HepG2 (cell line): ENCODE measurements around the gene TBCD. TPM values are rescaled to one million over a fixed set of nuclear protein-coding genes. Genes with fewer than 3 reads are reported as not detected.

ENCODE experiments used
- CHD2 ChIP-seq: IDR thresholded peaks from 2 replicates; pipeline ENCODE4 v1.6.1; 2011; ENCODE audit warnings: low read depth, low read length, improper control_type of control experiment
- ELF1 ChIP-seq: sonication (generic); formaldehyde crosslinking; IDR thresholded peaks from 2 replicates; pipeline ENCODE4 v1.4.0; 2020; ENCODE audit warnings: missing genetic modification reagents
- MIXL1 ChIP-seq: IDR thresholded peaks from 2 replicates; pipeline ENCODE4 v1.6.1; 2016
- NCOR1 ChIP-seq: fragments of 200-600 bp; sonication (generic); IDR thresholded peaks from 2 replicates; pipeline ENCODE4 v1.7.0; 2017; ENCODE audit warnings: antibody characterized with exemption, low read length, borderline replicate concordance
- NFYC ChIP-seq: IDR thresholded peaks from 2 replicates; pipeline ENCODE4 v1.6.1; 2016; ENCODE audit warnings: missing genetic modification reagents, missing compliant biosample characterization
- PCBP1 ChIP-seq: fragments of 200-400 bp; formaldehyde crosslinking; IDR thresholded peaks from 2 replicates; pipeline ENCODE4 v1.6.1; 2017; ENCODE audit warnings: mild to moderate bottlenecking, low read depth, low read length, borderline replicate concordance
- PHF20 ChIP-seq: sonication (generic); formaldehyde crosslinking; IDR thresholded peaks from 2 replicates; pipeline ENCODE4 v1.5.0; 2020; ENCODE audit warnings: mild to moderate bottlenecking, missing genetic modification reagents
- SIX1 ChIP-seq: sonication (generic); formaldehyde crosslinking; IDR thresholded peaks from 2 replicates; pipeline ENCODE4 v1.4.0; 2020; ENCODE audit warnings: missing genetic modification reagents, borderline replicate concordance
- XRCC5 ChIP-seq: fragments of 200-400 bp; formaldehyde crosslinking; optimal IDR thresholded peaks from 2 replicates; pipeline ENCODE3; 2017; ENCODE audit warnings: mild to moderate bottlenecking, low read length
- ZFP90 ChIP-seq: sonication (generic); formaldehyde crosslinking; IDR thresholded peaks from 2 replicates; pipeline ENCODE4 v1.8.0; 2022; ENCODE audit warnings: missing genetic modification reagents, mild to moderate bottlenecking, inconsistent platforms, borderline replicate concordance
- ZNF18 ChIP-seq: sonication (generic); formaldehyde crosslinking; IDR thresholded peaks from 2 replicates; pipeline ENCODE4 v1.8.0; 2022; ENCODE audit warnings: mild to moderate bottlenecking, missing genetic modification reagents; ENCODE audit not compliant: insufficient replicate concordance
- ZNF501 ChIP-seq: sonication (generic); formaldehyde crosslinking; IDR thresholded peaks from 2 replicates; pipeline ENCODE4 v1.5.1; 2020; ENCODE audit warnings: mild to moderate bottlenecking, moderate library complexity, missing genetic modification reagents
- ZNF530 ChIP-seq: sonication (generic); formaldehyde crosslinking; IDR thresholded peaks from 2 replicates; pipeline ENCODE4 v1.5.0; 2020; ENCODE audit warnings: low read depth, mild to moderate bottlenecking, missing genetic modification reagents
- ZNF570 ChIP-seq: sonication (generic); formaldehyde crosslinking; IDR thresholded peaks from 2 replicates; pipeline ENCODE4 v1.4.0; 2020; ENCODE audit warnings: mild to moderate bottlenecking, missing genetic modification reagents, borderline replicate concordance
- ZNF772 ChIP-seq: sonication (generic); formaldehyde crosslinking; IDR thresholded peaks from 2 replicates; pipeline ENCODE4 v1.5.0; 2020; ENCODE audit warnings: mild to moderate bottlenecking, missing genetic modification reagents
- ZNF775 ChIP-seq: sonication (generic); formaldehyde crosslinking; IDR thresholded peaks from 2 replicates; pipeline ENCODE4 v1.4.0; 2020; ENCODE audit warnings: missing genetic modification reagents, mild to moderate bottlenecking, moderate library complexity, borderline replicate concordance
- ZSCAN22 ChIP-seq: sonication (generic); formaldehyde crosslinking; IDR thresholded peaks from 2 replicates; pipeline ENCODE4 v1.4.0; 2020; ENCODE audit warnings: mild to moderate bottlenecking, missing genetic modification reagents
- polyA plus RNA-seq, 8 experiments: library from polyadenylated mRNA; depleted of rRNA in 3 of 8; stranded (reverse) in 7 of 8; unstranded in 1 of 8; fragments of >200 nt; fragmentation: Illumina TruSeq in 4 of 8; extraction: Trizol in 4 of 8; gene quantifications; 2 replicates each; pipeline versions ENCODE4 v1.2.1 to v1.2.3, GENCODE V29; 2011 to 2016; ENCODE audit warnings: low read depth in 4 of 8, missing spikeins in 1 of 8, mixed read lengths in 1 of 8; ENCODE audit not compliant: insufficient read depth in 1 of 8
- total RNA-seq, 5 experiments: library from RNA; depleted of rRNA; stranded (reverse); fragments of >200 nt; fragmentation: Illumina TruSeq; extraction: Trizol; gene quantifications; 2 replicates each; pipeline ENCODE4 v1.2.3, GENCODE V29; 2016; ENCODE audit warnings: low read depth in 1 of 5
- TF ChIP-seq, protein P1 (sequence below): sonication (generic); formaldehyde crosslinking; IDR thresholded peaks from 2 replicates; pipeline ENCODE4 v1.9.0; 2021; ENCODE audit warnings: missing genetic modification reagents, mild to moderate bottlenecking, borderline replicate concordance
- TF ChIP-seq, protein P2 (sequence below): sonication (generic); formaldehyde crosslinking; IDR thresholded peaks from 2 replicates; pipeline ENCODE4 v1.5.0; 2020; ENCODE audit warnings: mild to moderate bottlenecking, missing genetic modification reagents
- TF ChIP-seq, protein P3 (sequence below): sonication (generic); formaldehyde crosslinking; IDR thresholded peaks from 2 replicates; pipeline ENCODE4 v1.8.0; 2022; ENCODE audit warnings: mild to moderate bottlenecking, missing genetic modification reagents, borderline replicate concordance

The TBCD gene
- total and polyA plus RNA-seq, 2 of the 13 experiments (the other 11 are each of a cell fraction or from before 2014, with no cell fraction given) = 33.9 to 54.8 TPM

DNA sequence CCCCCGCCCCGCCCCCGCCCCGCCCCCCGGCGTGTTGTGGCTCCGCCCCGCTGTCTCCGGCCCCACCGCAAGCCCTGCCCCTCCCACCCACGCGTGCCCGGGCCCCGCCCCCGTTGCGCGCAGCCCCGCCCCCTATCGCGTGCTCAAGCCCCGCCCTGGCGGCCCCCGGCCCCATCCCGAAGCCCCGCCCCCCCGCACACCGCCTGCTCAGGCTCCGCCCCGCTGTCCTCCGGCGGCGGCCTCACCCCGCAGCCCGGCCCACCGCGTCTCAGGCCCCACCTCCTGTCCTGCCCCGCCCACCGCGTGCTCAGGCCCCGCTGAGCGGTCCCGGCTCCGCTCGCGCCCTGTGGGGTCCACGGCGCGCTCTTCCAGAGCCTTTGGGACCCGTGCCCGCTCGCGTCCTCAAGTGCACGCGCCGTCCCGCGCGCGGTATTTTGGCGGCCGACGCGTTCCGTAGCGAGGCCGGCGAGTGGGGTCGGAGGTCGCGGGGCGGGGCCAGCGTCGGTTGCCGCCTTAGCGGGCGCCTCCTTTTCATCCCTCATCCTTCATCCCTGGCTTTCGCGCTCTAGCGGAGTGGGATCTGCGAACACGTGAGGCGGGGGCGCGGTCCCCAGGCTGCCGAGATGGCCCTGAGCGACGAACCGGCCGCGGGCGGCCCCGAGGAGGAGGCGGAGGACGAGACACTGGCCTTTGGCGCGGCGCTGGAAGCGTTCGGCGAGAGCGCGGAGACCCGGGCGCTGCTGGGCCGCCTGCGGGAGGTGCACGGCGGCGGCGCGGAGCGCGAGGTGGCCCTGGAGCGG lies at the start of gene TBCD (continued):
- TF ChIP-seq, protein P1, sequence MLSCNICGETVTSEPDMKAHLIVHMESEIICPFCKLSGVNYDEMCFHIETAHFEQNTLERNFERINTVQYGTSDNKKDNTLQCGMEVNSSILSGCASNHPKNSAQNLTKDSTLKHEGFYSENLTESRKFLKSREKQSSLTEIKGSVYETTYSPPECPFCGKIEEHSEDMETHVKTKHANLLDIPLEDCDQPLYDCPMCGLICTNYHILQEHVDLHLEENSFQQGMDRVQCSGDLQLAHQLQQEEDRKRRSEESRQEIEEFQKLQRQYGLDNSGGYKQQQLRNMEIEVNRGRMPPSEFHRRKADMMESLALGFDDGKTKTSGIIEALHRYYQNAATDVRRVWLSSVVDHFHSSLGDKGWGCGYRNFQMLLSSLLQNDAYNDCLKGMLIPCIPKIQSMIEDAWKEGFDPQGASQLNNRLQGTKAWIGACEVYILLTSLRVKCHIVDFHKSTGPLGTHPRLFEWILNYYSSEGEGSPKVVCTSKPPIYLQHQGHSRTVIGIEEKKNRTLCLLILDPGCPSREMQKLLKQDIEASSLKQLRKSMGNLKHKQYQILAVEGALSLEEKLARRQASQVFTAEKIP = no peak
- TF ChIP-seq ZNF18 (CRISPR knock-in tag) = no peak
- peak; percentile 85 for TF ChIP-seq PHF20 (CRISPR knock-in tag)
- TF ChIP-seq PCBP1 = peak; percentile 61; the same call in 1 of the 2 replicates
- TF ChIP-seq NCOR1 = peak; percentile 53; the same call in 1 of the 2 replicates
- peak; percentile 72; the same call in 1 of the 2 replicates for TF ChIP-seq ZFP90 (CRISPR knock-in tag)
- TF ChIP-seq MIXL1 (CRISPR knock-in tag) = peak; percentile 79
- no peak for TF ChIP-seq ZNF530
- TF ChIP-seq ZNF772 (CRISPR knock-in tag) = peak; percentile 98
- no peak for TF ChIP-seq ZSCAN22 (CRISPR knock-in tag)
- TF ChIP-seq ZNF775 (CRISPR knock-in tag) = no peak
- TF ChIP-seq ZNF570 (CRISPR knock-in tag) = no peak
- TF ChIP-seq, protein P2, sequence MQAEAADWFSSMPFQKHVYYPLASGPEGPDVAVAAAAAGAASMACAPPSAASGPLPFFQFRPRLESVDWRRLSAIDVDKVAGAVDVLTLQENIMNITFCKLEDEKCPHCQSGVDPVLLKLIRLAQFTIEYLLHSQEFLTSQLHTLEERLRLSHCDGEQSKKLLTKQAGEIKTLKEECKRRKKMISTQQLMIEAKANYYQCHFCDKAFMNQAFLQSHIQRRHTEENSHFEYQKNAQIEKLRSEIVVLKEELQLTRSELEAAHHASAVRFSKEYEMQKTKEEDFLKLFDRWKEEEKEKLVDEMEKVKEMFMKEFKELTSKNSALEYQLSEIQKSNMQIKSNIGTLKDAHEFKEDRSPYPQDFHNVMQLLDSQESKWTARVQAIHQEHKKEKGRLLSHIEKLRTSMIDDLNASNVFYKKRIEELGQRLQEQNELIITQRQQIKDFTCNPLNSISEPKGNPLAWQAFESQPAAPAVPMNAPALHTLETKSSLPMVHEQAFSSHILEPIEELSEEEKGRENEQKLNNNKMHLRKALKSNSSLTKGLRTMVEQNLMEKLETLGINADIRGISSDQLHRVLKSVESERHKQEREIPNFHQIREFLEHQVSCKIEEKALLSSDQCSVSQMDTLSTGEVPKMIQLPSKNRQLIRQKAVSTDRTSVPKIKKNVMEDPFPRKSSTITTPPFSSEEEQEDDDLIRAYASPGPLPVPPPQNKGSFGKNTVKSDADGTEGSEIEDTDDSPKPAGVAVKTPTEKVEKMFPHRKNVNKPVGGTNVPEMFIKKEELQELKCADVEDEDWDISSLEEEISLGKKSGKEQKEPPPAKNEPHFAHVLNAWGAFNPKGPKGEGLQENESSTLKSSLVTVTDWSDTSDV (CRISPR knock-in tag) = no peak; the same call in 1 of the 2 replicates
- peak; percentile 45; the same call in 1 of the 2 replicates for TF ChIP-seq CHD2
- TF ChIP-seq NFYC (CRISPR knock-in tag) = peak; percentile 54
- peak; percentile 99 for TF ChIP-seq ZNF501
- TF ChIP-seq SIX1 = no peak
- TF ChIP-seq XRCC5 = peak; percentile 86
- peak; percentile 63 for TF ChIP-seq ELF1 (CRISPR knock-in tag)
- TF ChIP-seq, protein P3, sequence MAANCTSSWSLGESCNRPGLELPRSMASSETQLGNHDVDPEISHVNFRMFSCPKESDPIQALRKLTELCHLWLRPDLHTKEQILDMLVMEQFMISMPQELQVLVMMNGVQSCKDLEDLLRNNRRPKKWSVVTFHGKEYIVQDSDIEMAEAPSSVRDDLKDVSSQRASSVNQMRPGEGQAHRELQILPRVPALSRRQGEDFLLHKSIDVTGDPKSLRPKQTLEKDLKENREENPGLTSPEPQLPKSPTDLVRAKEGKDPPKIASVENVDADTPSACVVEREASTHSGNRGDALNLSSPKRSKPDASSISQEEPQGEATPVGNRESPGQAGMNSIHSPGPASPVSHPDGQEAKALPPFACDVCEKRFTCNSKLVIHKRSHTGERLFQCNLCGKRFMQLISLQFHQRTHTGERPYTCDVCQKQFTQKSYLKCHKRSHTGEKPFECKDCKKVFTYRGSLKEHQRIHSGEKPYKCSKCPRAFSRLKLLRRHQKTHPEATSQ (CRISPR knock-in tag) = 0 out of 2 replicates have a peak, but pooled peaks have one; percentile 44
